ENCODE data around the gene ERVFRD-1.

DNA sequence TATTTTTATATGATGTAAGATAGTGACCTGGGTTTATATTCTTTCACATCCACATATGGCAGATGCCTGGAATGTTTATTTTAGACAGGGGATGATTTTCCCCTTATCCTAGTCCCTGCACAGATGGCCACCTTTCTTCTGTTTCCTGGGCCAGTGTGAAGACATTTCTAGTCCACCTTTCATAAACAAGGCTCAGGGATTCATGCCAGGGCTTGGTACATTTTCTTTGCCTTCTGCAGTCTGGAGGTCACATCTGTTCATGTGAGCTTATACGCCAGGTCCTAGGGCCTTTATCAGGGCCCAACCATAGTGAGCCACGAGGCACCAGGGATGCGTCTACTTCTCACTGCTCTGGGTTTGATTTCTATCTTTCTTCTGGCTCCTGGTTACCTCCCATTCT is 38.0 kb upstream of the ERVFRD-1 start:
- no peak for TF ChIP-seq POLR2AphosphoS5 (IDR thresholded peaks at IDR 0.05; ENCODE audit: low read depth)
- no peak for TF ChIP-seq JUNB (IDR thresholded peaks at IDR 0.05; ENCODE audit: unreplicated experiment)
- TF ChIP-seq, protein P1, sequence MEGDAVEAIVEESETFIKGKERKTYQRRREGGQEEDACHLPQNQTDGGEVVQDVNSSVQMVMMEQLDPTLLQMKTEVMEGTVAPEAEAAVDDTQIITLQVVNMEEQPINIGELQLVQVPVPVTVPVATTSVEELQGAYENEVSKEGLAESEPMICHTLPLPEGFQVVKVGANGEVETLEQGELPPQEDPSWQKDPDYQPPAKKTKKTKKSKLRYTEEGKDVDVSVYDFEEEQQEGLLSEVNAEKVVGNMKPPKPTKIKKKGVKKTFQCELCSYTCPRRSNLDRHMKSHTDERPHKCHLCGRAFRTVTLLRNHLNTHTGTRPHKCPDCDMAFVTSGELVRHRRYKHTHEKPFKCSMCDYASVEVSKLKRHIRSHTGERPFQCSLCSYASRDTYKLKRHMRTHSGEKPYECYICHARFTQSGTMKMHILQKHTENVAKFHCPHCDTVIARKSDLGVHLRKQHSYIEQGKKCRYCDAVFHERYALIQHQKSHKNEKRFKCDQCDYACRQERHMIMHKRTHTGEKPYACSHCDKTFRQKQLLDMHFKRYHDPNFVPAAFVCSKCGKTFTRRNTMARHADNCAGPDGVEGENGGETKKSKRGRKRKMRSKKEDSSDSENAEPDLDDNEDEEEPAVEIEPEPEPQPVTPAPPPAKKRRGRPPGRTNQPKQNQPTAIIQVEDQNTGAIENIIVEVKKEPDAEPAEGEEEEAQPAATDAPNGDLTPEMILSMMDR (conservative IDR thresholded peaks at IDR 0.05; ENCODE audit: low read depth in 2 of 2): no peak
- TF ChIP-seq, protein P2, sequence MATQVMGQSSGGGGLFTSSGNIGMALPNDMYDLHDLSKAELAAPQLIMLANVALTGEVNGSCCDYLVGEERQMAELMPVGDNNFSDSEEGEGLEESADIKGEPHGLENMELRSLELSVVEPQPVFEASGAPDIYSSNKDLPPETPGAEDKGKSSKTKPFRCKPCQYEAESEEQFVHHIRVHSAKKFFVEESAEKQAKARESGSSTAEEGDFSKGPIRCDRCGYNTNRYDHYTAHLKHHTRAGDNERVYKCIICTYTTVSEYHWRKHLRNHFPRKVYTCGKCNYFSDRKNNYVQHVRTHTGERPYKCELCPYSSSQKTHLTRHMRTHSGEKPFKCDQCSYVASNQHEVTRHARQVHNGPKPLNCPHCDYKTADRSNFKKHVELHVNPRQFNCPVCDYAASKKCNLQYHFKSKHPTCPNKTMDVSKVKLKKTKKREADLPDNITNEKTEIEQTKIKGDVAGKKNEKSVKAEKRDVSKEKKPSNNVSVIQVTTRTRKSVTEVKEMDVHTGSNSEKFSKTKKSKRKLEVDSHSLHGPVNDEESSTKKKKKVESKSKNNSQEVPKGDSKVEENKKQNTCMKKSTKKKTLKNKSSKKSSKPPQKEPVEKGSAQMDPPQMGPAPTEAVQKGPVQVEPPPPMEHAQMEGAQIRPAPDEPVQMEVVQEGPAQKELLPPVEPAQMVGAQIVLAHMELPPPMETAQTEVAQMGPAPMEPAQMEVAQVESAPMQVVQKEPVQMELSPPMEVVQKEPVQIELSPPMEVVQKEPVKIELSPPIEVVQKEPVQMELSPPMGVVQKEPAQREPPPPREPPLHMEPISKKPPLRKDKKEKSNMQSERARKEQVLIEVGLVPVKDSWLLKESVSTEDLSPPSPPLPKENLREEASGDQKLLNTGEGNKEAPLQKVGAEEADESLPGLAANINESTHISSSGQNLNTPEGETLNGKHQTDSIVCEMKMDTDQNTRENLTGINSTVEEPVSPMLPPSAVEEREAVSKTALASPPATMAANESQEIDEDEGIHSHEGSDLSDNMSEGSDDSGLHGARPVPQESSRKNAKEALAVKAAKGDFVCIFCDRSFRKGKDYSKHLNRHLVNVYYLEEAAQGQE (IDR thresholded peaks at IDR 0.05; ENCODE audit: unreplicated experiment): no peak
- no peak for TF ChIP-seq EZH2 (IDR thresholded peaks at IDR 0.05; ENCODE audit: low read depth, unreplicated experiment)
- no peak for TF ChIP-seq ZNF114 (CRISPR knock-in tag; IDR thresholded peaks at IDR 0.05)
- TF ChIP-seq, protein P3, sequence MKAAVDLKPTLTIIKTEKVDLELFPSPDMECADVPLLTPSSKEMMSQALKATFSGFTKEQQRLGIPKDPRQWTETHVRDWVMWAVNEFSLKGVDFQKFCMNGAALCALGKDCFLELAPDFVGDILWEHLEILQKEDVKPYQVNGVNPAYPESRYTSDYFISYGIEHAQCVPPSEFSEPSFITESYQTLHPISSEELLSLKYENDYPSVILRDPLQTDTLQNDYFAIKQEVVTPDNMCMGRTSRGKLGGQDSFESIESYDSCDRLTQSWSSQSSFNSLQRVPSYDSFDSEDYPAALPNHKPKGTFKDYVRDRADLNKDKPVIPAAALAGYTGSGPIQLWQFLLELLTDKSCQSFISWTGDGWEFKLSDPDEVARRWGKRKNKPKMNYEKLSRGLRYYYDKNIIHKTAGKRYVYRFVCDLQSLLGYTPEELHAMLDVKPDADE (IDR thresholded peaks at IDR 0.05): no peak
- no peak for TF ChIP-seq CREB1 (CRISPR knock-in tag; IDR thresholded peaks at IDR 0.05; ENCODE audit: low read depth)
- no peak for TF ChIP-seq EZH2phosphoT487 (IDR thresholded peaks at IDR 0.05; ENCODE audit: unreplicated experiment)
